ENCODE data around the gene BOK.

DNA sequence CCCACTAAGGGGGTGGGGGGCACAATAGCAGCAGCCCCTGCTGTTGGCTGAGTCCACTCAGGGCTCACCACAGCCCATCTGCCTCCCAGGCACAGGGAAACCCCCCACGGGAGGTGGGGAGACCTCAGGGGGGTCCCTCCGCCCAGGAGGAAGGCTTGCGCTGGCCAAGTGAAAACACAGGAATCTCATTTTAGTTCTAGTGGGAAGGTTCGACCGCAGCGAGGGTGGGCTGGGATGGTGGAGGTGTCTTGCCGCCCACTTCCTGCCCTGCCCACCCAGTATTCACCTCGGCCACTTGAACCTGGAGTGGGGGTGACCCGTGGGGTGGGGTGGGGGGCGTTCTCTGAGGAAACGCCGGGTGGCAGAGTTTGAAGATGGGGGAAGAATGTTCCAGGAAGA lies 6.9 kb upstream of the BOK start:
- TF ChIP-seq, protein P1, sequence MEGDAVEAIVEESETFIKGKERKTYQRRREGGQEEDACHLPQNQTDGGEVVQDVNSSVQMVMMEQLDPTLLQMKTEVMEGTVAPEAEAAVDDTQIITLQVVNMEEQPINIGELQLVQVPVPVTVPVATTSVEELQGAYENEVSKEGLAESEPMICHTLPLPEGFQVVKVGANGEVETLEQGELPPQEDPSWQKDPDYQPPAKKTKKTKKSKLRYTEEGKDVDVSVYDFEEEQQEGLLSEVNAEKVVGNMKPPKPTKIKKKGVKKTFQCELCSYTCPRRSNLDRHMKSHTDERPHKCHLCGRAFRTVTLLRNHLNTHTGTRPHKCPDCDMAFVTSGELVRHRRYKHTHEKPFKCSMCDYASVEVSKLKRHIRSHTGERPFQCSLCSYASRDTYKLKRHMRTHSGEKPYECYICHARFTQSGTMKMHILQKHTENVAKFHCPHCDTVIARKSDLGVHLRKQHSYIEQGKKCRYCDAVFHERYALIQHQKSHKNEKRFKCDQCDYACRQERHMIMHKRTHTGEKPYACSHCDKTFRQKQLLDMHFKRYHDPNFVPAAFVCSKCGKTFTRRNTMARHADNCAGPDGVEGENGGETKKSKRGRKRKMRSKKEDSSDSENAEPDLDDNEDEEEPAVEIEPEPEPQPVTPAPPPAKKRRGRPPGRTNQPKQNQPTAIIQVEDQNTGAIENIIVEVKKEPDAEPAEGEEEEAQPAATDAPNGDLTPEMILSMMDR (IDR thresholded peaks at IDR 0.05 in 4 of 5, conservative IDR thresholded peaks at IDR 0.05 in 1 of 5), result no peak
- no peak for TF ChIP-seq POLR2A (IDR thresholded peaks at IDR 0.05)
